ENCODE results near the gene SAP30BP. TPM values are rescaled to one million over a fixed set of nuclear protein-coding genes. Genes with fewer than 3 reads are reported as not detected.
A peak's percentile ranks its signal among the peaks of the same experiment; 100 is the strongest.

SAP30BP gene
- polyA plus RNA-seq, 1 donor, result 70.7 TPM

GRCh38 chr17:75737133-75737962 is 70.2 kb downstream of the SAP30BP start:
- Histone ChIP-seq H3K4me1 (ENCODE audit: control insufficient read depth, insufficient read depth, low read length) (peaks cover 8% of the 10 kb centered on the region), H3K9me3 (ENCODE audit: control insufficient read depth, low read depth, low read length) (no peaks in the 10 kb centered on the region), H3K27ac (ENCODE audit: low read length) (no peak overlapping the region), H3K36me3 (ENCODE audit: control insufficient read depth, insufficient read depth, low read length) (peaks cover 53% of the 10 kb centered on the region), H3K4me3 (ENCODE audit: low read length) (no peak overlapping the region), H3K27me3 (ENCODE audit: control insufficient read depth, insufficient read depth, low read length) (no peaks in the 10 kb centered on the region)
- no CpG with 5 or more reads among the region's 20 CpGs for WGBS (ENCODE audit: insufficient coverage, low lambda C conversion rate)
- no peak for DNase-seq

- no peak for DNase-seq
- WGBS (ENCODE audit: insufficient coverage, low lambda C conversion rate), result no CpG with 5 or more reads among the region's 14 CpGs
- Histone ChIP-seq H3K9me3 (ENCODE audit: control insufficient read depth, low read depth, low read length) (no peaks in the 10 kb centered on the region), H3K4me1 (ENCODE audit: control insufficient read depth, insufficient read depth, low read length) (peaks cover 5% of the 10 kb centered on the region), H3K27ac (ENCODE audit: low read length) (no peak overlapping the region), H3K36me3 (ENCODE audit: control insufficient read depth, insufficient read depth, low read length) (peaks cover 57% of the 10 kb centered on the region), H3K27me3 (ENCODE audit: control insufficient read depth, insufficient read depth, low read length) (no peaks in the 10 kb centered on the region), H3K4me3 (ENCODE audit: low read length) (no peak overlapping the region)
Measured at GRCh38 chr17:75738218-75738802, 71.2 kb downstream of the SAP30BP start.

GRCh38 chr17:75739174-75739573 is 72.0 kb downstream of the SAP30BP start:
- H3K36me3 ChIP-seq (ENCODE audit: control insufficient read depth, insufficient read depth, low read length), result peaks cover 57% of the 10 kb centered on the region

GRCh38 chr17:75739801-75740200 is 72.7 kb downstream of the SAP30BP start:
- no peak overlapping the region for H3K27ac ChIP-seq (ENCODE audit: low read length)
- no peak overlapping the region for H3K4me3 ChIP-seq (ENCODE audit: low read length)
- no peaks in the 10 kb centered on the region for H3K27me3 ChIP-seq (ENCODE audit: control insufficient read depth, insufficient read depth, low read length)
- no peak for DNase-seq
- H3K9me3 ChIP-seq (ENCODE audit: control insufficient read depth, low read depth, low read length), result no peaks in the 10 kb centered on the region
- WGBS (ENCODE audit: insufficient coverage, low lambda C conversion rate), result no CpG with 5 or more reads among the region's 14 CpGs
- no peaks in the 10 kb centered on the region for H3K4me1 ChIP-seq (ENCODE audit: control insufficient read depth, insufficient read depth, low read length)
- peaks cover 60% of the 10 kb centered on the region for H3K36me3 ChIP-seq (ENCODE audit: control insufficient read depth, insufficient read depth, low read length)

More at GRCh38 chr17:75739174-75739573, 72.0 kb downstream of the SAP30BP start:
- Histone ChIP-seq H3K4me3 (ENCODE audit: low read length) (no peak overlapping the region), H3K27ac (ENCODE audit: low read length) (no peak overlapping the region), H3K4me1 (ENCODE audit: control insufficient read depth, insufficient read depth, low read length) (peaks cover 5% of the 10 kb centered on the region), H3K27me3 (ENCODE audit: control insufficient read depth, insufficient read depth, low read length) (no peaks in the 10 kb centered on the region), H3K9me3 (ENCODE audit: control insufficient read depth, low read depth, low read length) (no peaks in the 10 kb centered on the region)
- no peak for DNase-seq
- no CpG with 5 or more reads among the region's 7 CpGs for WGBS (ENCODE audit: insufficient coverage, low lambda C conversion rate)

- peaks cover 60% of the 10 kb centered on the region for H3K36me3 ChIP-seq (ENCODE audit: control insufficient read depth, insufficient read depth, low read length)
- DNase-seq, result no peak
Measured at GRCh38 chr17:75740215-75740614, 73.1 kb downstream of the SAP30BP start.

GRCh38 chr17:75740631-75741077 is 73.5 kb downstream of the SAP30BP start:
- no CpG with 5 or more reads among the region's 17 CpGs for WGBS (ENCODE audit: insufficient coverage, low lambda C conversion rate)

More at GRCh38 chr17:75740215-75740614, 73.1 kb downstream of the SAP30BP start:
- no peak overlapping the region for H3K27ac ChIP-seq (ENCODE audit: low read length)
- no peak overlapping the region for H3K4me3 ChIP-seq (ENCODE audit: low read length)
- H3K4me1 ChIP-seq (ENCODE audit: control insufficient read depth, insufficient read depth, low read length), result no peaks in the 10 kb centered on the region
- no peaks in the 10 kb centered on the region for H3K9me3 ChIP-seq (ENCODE audit: control insufficient read depth, low read depth, low read length)
- WGBS (ENCODE audit: insufficient coverage, low lambda C conversion rate), result no CpG with 5 or more reads among the region's 17 CpGs
- H3K27me3 ChIP-seq (ENCODE audit: control insufficient read depth, insufficient read depth, low read length), result no peaks in the 10 kb centered on the region

GRCh38 chr17:75742337-75742736 is 75.2 kb downstream of the SAP30BP start:
- no peaks in the 10 kb centered on the region for H3K4me1 ChIP-seq (ENCODE audit: control insufficient read depth, insufficient read depth, low read length)
- no CpG with 5 or more reads among the region's 25 CpGs for WGBS (ENCODE audit: insufficient coverage, low lambda C conversion rate)
- no peak overlapping the region for H3K27ac ChIP-seq (ENCODE audit: low read length)
- no peaks in the 10 kb centered on the region for H3K27me3 ChIP-seq (ENCODE audit: control insufficient read depth, insufficient read depth, low read length)
- DNase-seq, result no peak
- peaks cover 43% of the 10 kb centered on the region for H3K36me3 ChIP-seq (ENCODE audit: control insufficient read depth, insufficient read depth, low read length)
- H3K4me3 ChIP-seq (ENCODE audit: low read length), result no peak overlapping the region
- H3K9me3 ChIP-seq (ENCODE audit: control insufficient read depth, low read depth, low read length), result no peaks in the 10 kb centered on the region

More at GRCh38 chr17:75740631-75741077, 73.5 kb downstream of the SAP30BP start:
- Histone ChIP-seq H3K27me3 (ENCODE audit: control insufficient read depth, insufficient read depth, low read length) (no peaks in the 10 kb centered on the region), H3K4me3 (ENCODE audit: low read length) (no peak overlapping the region), H3K27ac (ENCODE audit: low read length) (no peak overlapping the region), H3K9me3 (ENCODE audit: control insufficient read depth, low read depth, low read length) (no peaks in the 10 kb centered on the region), H3K36me3 (ENCODE audit: control insufficient read depth, insufficient read depth, low read length) (peaks cover 60% of the 10 kb centered on the region), H3K4me1 (ENCODE audit: control insufficient read depth, insufficient read depth, low read length) (no peaks in the 10 kb centered on the region)
- no peak for DNase-seq

GRCh38 chr17:75743625-75744206 is 76.6 kb downstream of the SAP30BP start:
- Histone ChIP-seq H3K36me3 (ENCODE audit: control insufficient read depth, insufficient read depth, low read length) (peaks cover 47% of the 10 kb centered on the region), H3K4me3 (ENCODE audit: low read length) (no peak overlapping the region), H3K27ac (ENCODE audit: low read length) (no peak overlapping the region), H3K9me3 (ENCODE audit: control insufficient read depth, low read depth, low read length) (no peaks in the 10 kb centered on the region), H3K4me1 (ENCODE audit: control insufficient read depth, insufficient read depth, low read length) (no peaks in the 10 kb centered on the region), H3K27me3 (ENCODE audit: control insufficient read depth, insufficient read depth, low read length) (no peaks in the 10 kb centered on the region)
- no CpG with 5 or more reads among the region's 25 CpGs for whole genome bisulfite sequencing (ENCODE audit: insufficient coverage, low lambda C conversion rate)
- DNase-seq, result no peak

- Histone ChIP-seq H3K27ac (ENCODE audit: low read length) (no peak overlapping the region), H3K36me3 (ENCODE audit: control insufficient read depth, insufficient read depth, low read length) (peaks cover 42% of the 10 kb centered on the region), H3K27me3 (ENCODE audit: control insufficient read depth, insufficient read depth, low read length) (no peaks in the 10 kb centered on the region), H3K4me1 (ENCODE audit: control insufficient read depth, insufficient read depth, low read length) (no peaks in the 10 kb centered on the region), H3K9me3 (ENCODE audit: control insufficient read depth, low read depth, low read length) (no peaks in the 10 kb centered on the region), H3K4me3 (ENCODE audit: low read length) (no peak overlapping the region)
- no peak for DNase-seq
- WGBS (ENCODE audit: insufficient coverage, low lambda C conversion rate), result no CpG with 5 or more reads among the region's 9 CpGs
Measured at GRCh38 chr17:75748706-75749105, 81.6 kb downstream of the SAP30BP start.

GRCh38 chr17:75749545-75750389 is 82.6 kb downstream of the SAP30BP start:
- peak; percentile 59 to 66 for DNase-seq
- Histone ChIP-seq H3K9me3 (ENCODE audit: control insufficient read depth, low read depth, low read length) (no peaks in the 10 kb centered on the region), H3K36me3 (ENCODE audit: control insufficient read depth, insufficient read depth, low read length) (peaks cover 37% of the 10 kb centered on the region), H3K4me1 (ENCODE audit: control insufficient read depth, insufficient read depth, low read length) (peaks cover 9% of the 10 kb centered on the region), H3K4me3 (ENCODE audit: low read length) (no peak overlapping the region), H3K27me3 (ENCODE audit: control insufficient read depth, insufficient read depth, low read length) (no peaks in the 10 kb centered on the region), H3K27ac (ENCODE audit: low read length) (no peak overlapping the region)
- no CpG with 5 or more reads among the region's 20 CpGs for WGBS (ENCODE audit: insufficient coverage, low lambda C conversion rate)
